GM18502 (cell line): ENCODE results near the gene KIF9.
"Not testable (repeated sequence)": the region's sequence is repeated elsewhere in the genome, so short reads cannot be mapped to it uniquely, and the experiment has no call there.

Experiments used
- ATAC-seq: cut with Tn5 transposase; IDR thresholded peaks from one replicate; pipeline ENCODE4 v1.9.1; 2021; ENCODE audit warnings: mild to moderate bottlenecking; ENCODE audit not compliant: unreplicated experiment, poor library complexity

KIF9 gene

DNA sequence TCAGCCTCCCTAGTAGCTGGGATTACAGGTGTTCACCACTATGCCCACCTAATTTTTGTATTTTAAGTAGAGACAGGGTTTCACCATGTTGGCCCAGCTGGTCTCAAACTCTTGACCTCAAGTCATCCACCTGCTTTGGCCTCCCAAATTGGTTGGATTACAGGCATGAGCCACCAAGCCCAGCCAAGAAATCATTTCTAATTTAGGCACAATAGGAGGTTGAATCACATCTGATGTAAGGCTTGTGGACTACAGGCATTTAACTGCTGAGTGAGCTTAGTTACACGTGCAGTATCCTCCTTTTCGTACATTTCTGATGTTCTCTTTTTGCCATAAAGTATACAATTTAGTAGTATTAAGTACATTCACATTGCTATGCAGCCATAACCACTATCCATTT is 87.6 kb downstream of the KIF9 start:
- no peak for ATAC-seq

- no peak for ATAC-seq
Observed at GRCh38 chr3:47193871-47194859, 88.4 kb downstream of the KIF9 start.

DNA sequence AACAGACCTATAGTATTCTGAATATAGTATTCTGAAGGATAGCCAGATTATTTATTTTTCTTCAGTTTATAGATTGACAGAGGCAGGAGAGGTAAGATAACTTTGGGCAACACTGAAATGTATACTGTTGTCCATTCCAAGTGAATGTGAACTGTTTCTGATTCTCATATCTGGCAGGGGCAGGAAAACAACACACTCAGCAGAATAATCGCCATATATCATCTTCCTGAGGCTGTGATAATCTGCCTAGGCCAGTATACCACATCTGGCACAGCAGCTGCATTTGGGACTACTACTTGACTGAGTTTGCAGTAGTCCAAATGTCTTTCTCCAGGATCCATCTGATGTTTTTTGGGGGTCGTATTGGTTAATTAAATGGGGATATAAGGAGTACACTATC is 96.3 kb downstream of the KIF9 start:
- ATAC-seq, result no peak

DNA sequence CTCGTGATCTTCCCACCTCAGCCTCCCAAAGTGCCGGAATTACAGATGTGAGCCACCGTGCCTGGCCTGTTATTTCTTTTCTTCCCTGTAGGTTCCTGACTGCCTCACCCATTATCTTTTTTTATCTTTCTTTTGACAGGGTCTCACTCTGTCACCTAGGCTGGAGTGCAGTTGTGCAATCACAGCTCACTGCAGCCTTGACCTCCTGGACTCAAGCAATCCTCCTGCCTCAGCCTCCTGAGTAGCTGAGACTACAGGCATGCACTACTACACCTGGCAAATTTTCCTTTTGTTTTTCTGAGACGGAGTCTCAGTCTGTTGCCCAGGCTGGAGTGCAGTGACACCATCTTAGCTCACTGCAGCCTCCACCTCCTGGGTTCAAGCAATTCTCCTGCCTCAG is 100.9 kb downstream of the KIF9 start:
- ATAC-seq, result not testable (repeated sequence)

DNA sequence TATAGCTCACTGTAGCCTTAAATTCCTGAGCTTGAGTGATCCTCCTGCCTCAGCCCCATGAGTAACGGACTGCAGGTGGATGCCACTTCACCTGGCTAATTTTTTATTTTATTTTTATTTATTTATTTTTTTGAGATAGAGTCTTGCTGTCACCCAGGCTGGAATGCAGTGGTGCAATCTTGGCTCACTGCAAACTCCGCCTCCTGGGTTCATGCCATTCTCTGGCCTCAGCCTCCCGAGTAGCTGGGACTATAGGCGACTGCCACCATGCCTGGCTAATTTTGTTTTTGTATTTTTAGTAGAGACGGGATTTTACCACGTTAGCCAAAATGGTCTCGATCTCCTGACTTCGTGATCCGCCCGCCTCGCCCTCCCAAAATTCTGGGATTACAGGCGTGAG is 102.6 kb downstream of the KIF9 start:
- not testable (repeated sequence) for ATAC-seq
